ENCODE data around the gene PXT1. TPM values are rescaled to one million over a fixed set of nuclear protein-coding genes. Genes with fewer than 3 reads are reported as not detected.

The PXT1 gene
- total and polyA plus RNA-seq, 9 of the 15 experiments (the other 6 are each of a cell fraction or from before 2014, with no cell fraction given), result 0.09 to 0.11 (median 0.10) TPM; not detected in 5

- no peak for FAIRE-seq
- no peaks in the 10 kb centered on the region for H3K79me2 ChIP-seq (ENCODE audit: control insufficient read depth, insufficient read depth, low read length)
- no TSS peak for BruUV-seq (replicated peaks)
- CTCF ChIA-PET (ENCODE audit: low intra/inter-chr PET ratio), result no interaction called here
- H3K27me3 ChIP-seq (ENCODE audit: control insufficient read depth in 2 of 2, insufficient read depth in 2 of 2, low read length in 2 of 2), result peaks cover 5 to 29% of the 10 kb centered on the region in 2 experiments; a peak in 3 of 5 replicates
- no peak overlapping the region for H3K4me2 ChIP-seq (ENCODE audit: insufficient read depth, low read length)
- no peak overlapping the region for H3K9ac ChIP-seq (ENCODE audit: insufficient read depth in 1 of 2, low read depth in 2 of 2, low read length in 2 of 2)
- in situ Hi-C loops (cut with MboI) (no loop called here), intact Hi-C loops (cut with micrococcal nuclease) (no loop called here)
- no peak for ATAC-seq
- DNase-seq (ENCODE audit: extremely low read depth in 1 of 4, low spot score in 3 of 4), result no peak
- no peaks in the 10 kb centered on the region for H4K20me1 ChIP-seq (replicated peaks; ENCODE audit: control insufficient read depth, insufficient read depth, low read length)
- no peak overlapping the region for H3K27ac ChIP-seq (ENCODE audit: extremely low read depth, low read depth, low read length)
- no peaks in the 10 kb centered on the region for H3K9me3 ChIP-seq (replicated peaks; ENCODE audit: control insufficient read depth, insufficient read depth, low read depth, low read length)
- no peak overlapping the region for H2AFZ ChIP-seq (ENCODE audit: low read depth, low read length)
- POLR2A ChIA-PET, result interaction anchor here (0.8 to 1.1 kb wide), 2 partner anchors 12 to 43 kb away, joined by 3 read pairs; no protein-coding TSS in a partner anchor
- no peaks in the 10 kb centered on the region for H3K9me1 ChIP-seq (ENCODE audit: control insufficient read depth, insufficient read depth, low read length)
- WGBS (ENCODE audit: insufficient coverage, low coverage, missing lambda C conversion rate), result 37% methylated on average over 5 of the region's 5 CpGs
- no peak overlapping the region for H3K4me3 ChIP-seq
- peak; percentile 78 for TF ChIP-seq ZFP36 (IDR thresholded peaks at IDR 0.05; ENCODE audit: low read depth, low read length, partially characterized antibody)
- TF ChIP-seq FOXA3 (CRISPR knock-in tag; conservative IDR thresholded peaks at IDR 0.05 in 1 of 2, IDR thresholded peaks at IDR 0.05 in 1 of 2), result no peak
- H3K36me3 ChIP-seq (ENCODE audit: control insufficient read depth, insufficient read depth, low read length), result no peaks in the 10 kb centered on the region
- peaks cover 19 to 32% of the 10 kb centered on the region in 2 experiments; a peak in 4 of 5 replicates for H3K4me1 ChIP-seq (replicated peaks in 1 of 2; ENCODE audit: control insufficient read depth in 2 of 2, insufficient read depth in 2 of 2, low read length in 2 of 2)
Measured at GRCh38 chr6:36343109-36343680, 99.5 kb downstream of the PXT1 start.
